Epithelial cell of proximal tubule (primary cell): ENCODE data around the gene ERICH6B. TPM values are rescaled to one million over a fixed set of nuclear protein-coding genes. Genes with fewer than 3 reads are reported as not detected.

Experiments used
- DNase-seq: peaks from one replicate; pipeline ENCODE4 v3.0.0-alpha.2; 2011; ENCODE audit warnings: low read depth
- H3K4me3 ChIP-seq: 2 replicates; pipeline ENCODE4 v1.5.1; 2011; ENCODE audit warnings: low read depth, mild to moderate bottlenecking, low read length
- CTCF ChIP-seq: conservative IDR thresholded peaks from 2 replicates; pipeline ENCODE4 v1.5.1; 2012; ENCODE audit warnings: low read depth, mild to moderate bottlenecking, low read length
- total RNA-seq: library from RNA; depleted of rRNA; stranded (reverse); fragments of >200 nt; gene quantifications from 2 replicates; pipeline ENCODE4 v1.2.3, GENCODE V29; 2015

The ERICH6B gene
- total RNA-seq, 1 donor from 2014 or later: not detected

- no peak for DNase-seq
- H3K4me3 ChIP-seq: no peak overlapping the region
- TF ChIP-seq CTCF: no peak
Measured at GRCh38 chr13:45542878-45543277, 72.7 kb downstream of the ERICH6B start.

DNA sequence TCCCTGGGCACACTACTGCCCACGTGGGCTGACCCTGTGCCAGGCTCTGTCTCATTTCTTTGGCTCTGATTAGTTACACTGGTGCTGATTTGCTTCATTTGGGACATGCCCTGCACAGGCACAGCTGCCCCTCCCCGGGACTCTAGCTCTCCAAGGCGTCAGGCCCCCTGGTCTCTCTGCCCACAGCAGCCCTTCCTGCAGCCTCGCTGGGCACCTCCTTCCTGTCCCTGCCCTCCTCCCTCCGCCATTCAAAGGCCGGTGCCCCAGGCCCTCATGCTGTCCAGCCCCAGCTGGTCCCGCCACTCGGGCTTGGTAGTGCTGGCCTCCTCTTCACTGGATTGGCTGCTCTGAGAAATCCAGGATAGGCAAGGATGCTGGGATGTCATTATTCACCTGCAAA is 73.1 kb downstream of the ERICH6B start:
- DNase-seq: no peak
- no peak for TF ChIP-seq CTCF
- no peak overlapping the region for H3K4me3 ChIP-seq

DNA sequence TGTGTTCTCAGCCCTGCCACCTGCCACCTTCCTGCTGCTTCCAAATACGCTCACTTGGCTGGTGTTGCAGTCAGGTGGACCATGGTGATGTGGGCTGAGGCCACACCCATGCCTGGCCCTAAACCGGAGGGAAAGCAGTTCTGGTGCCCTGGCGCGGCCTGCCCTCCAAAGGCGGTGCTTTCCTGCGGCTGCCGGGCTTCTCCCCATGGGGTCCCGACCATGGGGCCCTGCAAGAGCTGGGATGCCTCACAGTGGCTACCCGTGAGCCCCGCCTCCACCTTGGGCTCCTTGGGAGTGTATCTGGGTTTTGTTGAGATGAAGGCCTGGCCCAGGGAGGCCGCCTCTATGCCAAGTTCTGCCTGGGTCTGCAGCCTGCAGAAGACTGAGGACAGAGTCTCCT is 73.7 kb downstream of the ERICH6B start:
- no peak for TF ChIP-seq CTCF
- no peak overlapping the region for H3K4me3 ChIP-seq
- no peak for DNase-seq

DNA sequence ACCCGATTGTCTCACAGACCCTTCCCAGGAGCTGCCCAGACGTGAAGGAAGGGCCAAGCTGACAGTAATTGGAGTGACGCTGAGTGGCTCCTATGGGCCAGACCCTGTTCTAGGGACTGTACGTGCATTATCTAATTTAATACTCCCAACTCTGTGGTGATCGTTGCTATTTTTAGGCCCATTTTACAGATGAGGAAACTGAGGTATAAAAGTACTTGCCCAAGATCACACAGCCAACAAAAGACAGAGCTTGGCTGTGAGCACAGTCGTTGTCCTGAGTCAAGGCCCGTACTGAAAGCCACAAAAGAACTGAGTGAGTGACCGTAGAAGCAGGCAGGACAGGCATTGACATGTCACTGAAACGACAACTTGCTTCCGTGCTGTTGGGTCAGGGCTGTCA is 74.7 kb downstream of the ERICH6B start:
- H3K4me3 ChIP-seq: no peak overlapping the region
- no peak for DNase-seq
- no peak for TF ChIP-seq CTCF

GRCh38 chr13:45540195-45540594 is 75.3 kb downstream of the ERICH6B start:
- no peak for DNase-seq

GRCh38 chr13:45538382-45538781 is 77.2 kb downstream of the ERICH6B start:
- DNase-seq: no peak
- TF ChIP-seq CTCF: no peak
- no peak overlapping the region for H3K4me3 ChIP-seq

More at GRCh38 chr13:45540195-45540594, 75.3 kb downstream of the ERICH6B start:
- no peak overlapping the region for H3K4me3 ChIP-seq
- TF ChIP-seq CTCF: no peak

DNA sequence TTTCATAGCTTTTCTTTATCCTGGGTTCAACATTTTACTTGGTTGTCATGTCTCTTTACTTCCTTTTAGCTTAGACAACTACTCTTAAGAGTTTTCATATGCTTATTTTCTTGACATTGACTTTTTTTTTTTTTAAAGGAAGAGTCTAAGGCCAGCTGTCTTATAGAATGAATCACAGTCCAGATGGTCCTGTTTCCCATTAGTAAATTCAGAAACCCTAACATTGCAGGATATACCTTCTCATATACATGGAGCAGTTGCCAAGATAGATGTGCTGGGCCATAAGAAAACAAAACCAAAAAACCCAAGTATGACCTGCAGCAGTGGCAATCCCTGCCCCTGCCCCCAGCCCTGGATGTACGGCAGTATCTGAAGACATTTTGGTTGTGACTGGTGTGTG is 78.0 kb downstream of the ERICH6B start:
- TF ChIP-seq CTCF: no peak
- no peak for DNase-seq
- no peak overlapping the region for H3K4me3 ChIP-seq
